NOMO-1 treated with DMSO at 0.1 percent for 48 hours (cell line): ENCODE measurements around the gene DNMT3B.

ENCODE experiments used
- DNase-seq: peaks from one replicate; lab custom pipeline; 2025; ENCODE audit not compliant: unreplicated experiment; lab: John Stamatoyannopoulos, UW

The DNMT3B gene

GRCh38 chr20:32820698-32821377, 58.7 kb downstream of the DNMT3B start:
- no peak for DNase-seq

GRCh38 chr20:32822225-32822624, 60.0 kb downstream of the DNMT3B start:
- DNase-seq: no peak

GRCh38 chr20:32823078-32823477, 60.9 kb downstream of the DNMT3B start:
- peak; percentile 39 for DNase-seq

- no peak for DNase-seq
These were observed 61.8 kb downstream of the DNMT3B start for GRCh38 chr20:32823737-32824588.

- no peak for DNase-seq
These were observed 66.0 kb downstream of the DNMT3B start for GRCh38 chr20:32828029-32828680.

- DNase-seq: no peak
These were observed 67.3 kb downstream of the DNMT3B start for GRCh38 chr20:32829311-32830005.

- peak; percentile 87 for DNase-seq
These were observed 68.3 kb downstream of the DNMT3B start for GRCh38 chr20:32830437-32830836.

GRCh38 chr20:32831982-32832381, 69.8 kb downstream of the DNMT3B start:
- DNase-seq: no peak

- no peak for DNase-seq
These were observed 70.5 kb downstream of the DNMT3B start for GRCh38 chr20:32832664-32833063.

GRCh38 chr20:32834972-32835371, 72.8 kb downstream of the DNMT3B start:
- DNase-seq: no peak

- DNase-seq: no peak
These were observed 75.0 kb downstream of the DNMT3B start for GRCh38 chr20:32837157-32837556.

GRCh38 chr20:32839227-32839981, 77.2 kb downstream of the DNMT3B start:
- no peak for DNase-seq

GRCh38 chr20:32839982-32840285, 77.7 kb downstream of the DNMT3B start:
- DNase-seq: no peak

GRCh38 chr20:32841174-32841573, 79.0 kb downstream of the DNMT3B start:
- no peak for DNase-seq

- DNase-seq: no peak
These were observed 79.4 kb downstream of the DNMT3B start for GRCh38 chr20:32841632-32842031.

- DNase-seq: no peak
These were observed 80.7 kb downstream of the DNMT3B start for GRCh38 chr20:32842688-32843524.

- no peak for DNase-seq
These were observed 83.6 kb downstream of the DNMT3B start for GRCh38 chr20:32845786-32846185.

GRCh38 chr20:32846852-32847251, 84.7 kb downstream of the DNMT3B start:
- no peak for DNase-seq

GRCh38 chr20:32847964-32848363, 85.8 kb downstream of the DNMT3B start:
- no peak for DNase-seq

GRCh38 chr20:32848846-32849245, 86.7 kb downstream of the DNMT3B start:
- no peak for DNase-seq
